Dermis lymphatic vessel endothelial cell (primary cell): ENCODE results near the gene SPATA31A6. TPM values are rescaled to one million over a fixed set of nuclear protein-coding genes. Genes with fewer than 3 reads are reported as not detected.

Experiments used
- total RNA-seq: library from RNA; depleted of rRNA; stranded (reverse); fragments of >200 nt; gene quantifications from 2 replicates; pipeline ENCODE4 v1.2.1, GENCODE V29; 2014

The SPATA31A6 gene
- not detected in 2 replicates for total RNA-seq

GRCh38 chr9:42183359-42183758 lies at the start of gene SPATA31A6:
Gene SPATA31A6, plus strand, starts transcription at chr9:42183659. Its CDS starts 29 bp downstream, at chr9:42183688.

Other genes with a start within 250 kb of the SPATA31A6 start
- 87.5 and 162 TPM in 2 replicates for gene CNTNAP3B, start 54.2 kb upstream of the SPATA31A6 start, total RNA-seq